ENCODE measurements around the gene TRAPPC2L. TPM values are rescaled to one million over a fixed set of nuclear protein-coding genes. Genes with fewer than 3 reads are reported as not detected.

The TRAPPC2L gene
- total RNA-seq, 2 donors from 2014 or later, result 110 TPM

DNA sequence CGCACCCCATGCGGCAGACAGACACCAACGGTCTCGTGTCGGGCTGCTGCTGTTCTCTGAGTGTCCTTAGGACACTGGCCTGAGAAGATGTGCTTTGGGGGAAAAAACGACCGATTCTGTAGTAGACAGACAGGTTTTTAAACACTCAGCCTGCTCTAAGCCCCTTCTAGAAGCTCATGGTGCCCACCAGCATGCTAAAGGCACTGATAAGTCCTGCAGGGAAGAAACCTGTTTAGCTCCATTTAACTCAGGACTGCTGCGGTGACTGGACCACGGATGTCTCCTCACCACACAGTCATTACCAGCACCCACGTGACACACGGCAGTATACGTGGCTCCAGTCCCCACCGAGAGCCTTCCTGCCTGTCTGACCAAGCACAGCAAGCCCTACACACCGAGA is 26.1 kb upstream of the TRAPPC2L start:
- Mint-ChIP-seq H3K4me1 (no peaks in the 10 kb centered on the region), H3K4me3 (no peak overlapping the region), H3K27ac (no peak overlapping the region), H3K27me3 (ENCODE audit: insufficient read depth) (no peaks in the 10 kb centered on the region), H3K9me3 (no peaks in the 10 kb centered on the region), H3K36me3 (ENCODE audit: low read depth) (peaks cover 5% of the 10 kb centered on the region)
- TF ChIP-seq, protein P1, sequence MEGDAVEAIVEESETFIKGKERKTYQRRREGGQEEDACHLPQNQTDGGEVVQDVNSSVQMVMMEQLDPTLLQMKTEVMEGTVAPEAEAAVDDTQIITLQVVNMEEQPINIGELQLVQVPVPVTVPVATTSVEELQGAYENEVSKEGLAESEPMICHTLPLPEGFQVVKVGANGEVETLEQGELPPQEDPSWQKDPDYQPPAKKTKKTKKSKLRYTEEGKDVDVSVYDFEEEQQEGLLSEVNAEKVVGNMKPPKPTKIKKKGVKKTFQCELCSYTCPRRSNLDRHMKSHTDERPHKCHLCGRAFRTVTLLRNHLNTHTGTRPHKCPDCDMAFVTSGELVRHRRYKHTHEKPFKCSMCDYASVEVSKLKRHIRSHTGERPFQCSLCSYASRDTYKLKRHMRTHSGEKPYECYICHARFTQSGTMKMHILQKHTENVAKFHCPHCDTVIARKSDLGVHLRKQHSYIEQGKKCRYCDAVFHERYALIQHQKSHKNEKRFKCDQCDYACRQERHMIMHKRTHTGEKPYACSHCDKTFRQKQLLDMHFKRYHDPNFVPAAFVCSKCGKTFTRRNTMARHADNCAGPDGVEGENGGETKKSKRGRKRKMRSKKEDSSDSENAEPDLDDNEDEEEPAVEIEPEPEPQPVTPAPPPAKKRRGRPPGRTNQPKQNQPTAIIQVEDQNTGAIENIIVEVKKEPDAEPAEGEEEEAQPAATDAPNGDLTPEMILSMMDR (conservative IDR thresholded peaks at IDR 0.05), result no peak
- H3K4me1 ChIP-seq (ENCODE audit: control insufficient read depth, insufficient read depth, low read length), result no peaks in the 10 kb centered on the region
- 93 to 95% methylated on average over 8 to 14 of the region's 14 CpGs for WGBS, 2 experiments (ENCODE audit: insufficient coverage in 1 of 2, insufficient read length in 1 of 2)
- no peaks in the 10 kb centered on the region for H3K9me3 ChIP-seq (ENCODE audit: control insufficient read depth, low read length)
- no peaks in the 10 kb centered on the region for H3K27me3 ChIP-seq (ENCODE audit: control insufficient read depth, insufficient read depth, low read length, poor library complexity, severe bottlenecking)
- no peak overlapping the region for H3K4me3 ChIP-seq (ENCODE audit: low read length)
- H3K27ac ChIP-seq (ENCODE audit: low read depth, low read length), result no peak overlapping the region
- no peaks in the 10 kb centered on the region for H3K36me3 ChIP-seq (ENCODE audit: control insufficient read depth, insufficient read depth, low read length)
- no peak overlapping the region for H3K9ac ChIP-seq (ENCODE audit: extremely low read depth, low read length, poor library complexity, severe bottlenecking)
- no peak for DNase-seq

DNA sequence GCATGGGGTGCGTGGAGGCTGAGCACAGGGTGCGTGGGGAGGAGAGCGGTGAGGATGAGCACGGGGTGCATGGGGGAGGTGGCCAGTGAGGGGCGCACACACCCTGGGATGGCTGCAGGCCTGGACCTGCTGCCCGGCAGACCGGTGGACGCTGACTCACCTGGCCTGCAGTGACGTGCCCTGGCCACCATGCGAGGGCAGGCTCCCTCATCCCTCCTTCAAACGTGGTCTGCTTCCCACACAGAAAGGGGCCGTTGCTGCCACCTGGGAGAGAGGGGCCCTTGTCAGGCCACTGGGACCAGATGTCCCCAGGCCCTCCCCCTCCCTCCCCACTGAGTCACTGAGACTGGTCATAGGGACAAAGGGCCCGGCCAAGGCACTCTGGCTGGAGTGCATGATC is 25.1 kb upstream of the TRAPPC2L start:
- Mint-ChIP-seq H3K36me3 (ENCODE audit: low read depth) (peaks cover 5% of the 10 kb centered on the region), H3K4me3 (no peak overlapping the region), H3K27ac (no peak overlapping the region), H3K4me1 (no peaks in the 10 kb centered on the region), H3K27me3 (ENCODE audit: insufficient read depth) (no peaks in the 10 kb centered on the region), H3K9me3 (no peaks in the 10 kb centered on the region)
- Histone ChIP-seq H3K9ac (ENCODE audit: extremely low read depth, low read length, poor library complexity, severe bottlenecking) (no peak overlapping the region), H3K27ac (ENCODE audit: low read depth, low read length) (no peak overlapping the region), H3K9me3 (ENCODE audit: control insufficient read depth, low read length) (no peaks in the 10 kb centered on the region), H3K36me3 (ENCODE audit: control insufficient read depth, insufficient read depth, low read length) (no peaks in the 10 kb centered on the region), H3K4me1 (ENCODE audit: control insufficient read depth, insufficient read depth, low read length) (no peaks in the 10 kb centered on the region), H3K4me3 (ENCODE audit: low read length) (no peak overlapping the region), H3K27me3 (ENCODE audit: control insufficient read depth, insufficient read depth, low read length, poor library complexity, severe bottlenecking) (no peaks in the 10 kb centered on the region)
- DNase-seq, result no peak
- WGBS, 2 experiments (ENCODE audit: insufficient coverage in 1 of 2, insufficient read length in 1 of 2), result 86 to 89% methylated on average over 8 to 13 of the region's 13 CpGs
- TF ChIP-seq, protein P1 (conservative IDR thresholded peaks at IDR 0.05), result peak; percentile 40

DNA sequence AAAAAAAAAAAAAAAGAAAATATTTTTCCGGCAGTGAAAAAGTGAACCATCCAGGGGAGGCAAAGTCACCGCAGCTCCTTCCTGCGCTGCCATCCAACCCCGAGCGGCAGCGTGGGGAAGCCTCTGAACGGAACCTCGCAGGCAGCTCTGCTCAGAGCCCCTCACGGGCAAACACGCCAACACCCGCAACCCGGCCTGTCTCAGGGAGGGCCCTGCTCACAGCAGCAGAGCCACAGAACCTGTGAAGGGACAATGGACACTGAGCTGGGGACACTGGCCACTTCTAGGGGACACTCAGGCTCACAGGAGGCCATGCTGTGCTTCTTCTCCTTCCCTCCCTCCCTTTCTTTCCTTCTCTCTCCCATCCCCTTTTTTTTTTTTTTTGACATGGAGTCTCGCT is 23.8 kb upstream of the TRAPPC2L start:
- no peaks in the 10 kb centered on the region for H3K4me1 Mint-ChIP-seq
- 95 to 100% methylated on average over 6 to 13 of the region's 13 CpGs for whole genome bisulfite sequencing, 2 experiments (ENCODE audit: insufficient coverage in 1 of 2, insufficient read length in 1 of 2)
- peaks cover 5% of the 10 kb centered on the region for H3K36me3 Mint-ChIP-seq (ENCODE audit: low read depth)
- Histone ChIP-seq H3K4me1 (ENCODE audit: control insufficient read depth, insufficient read depth, low read length) (no peaks in the 10 kb centered on the region), H3K27me3 (ENCODE audit: control insufficient read depth, insufficient read depth, low read length, poor library complexity, severe bottlenecking) (no peaks in the 10 kb centered on the region), H3K4me3 (ENCODE audit: low read length) (no peak overlapping the region), H3K36me3 (ENCODE audit: control insufficient read depth, insufficient read depth, low read length) (no peaks in the 10 kb centered on the region), H3K9ac (ENCODE audit: extremely low read depth, low read length, poor library complexity, severe bottlenecking) (no peak overlapping the region), H3K9me3 (ENCODE audit: control insufficient read depth, low read length) (no peaks in the 10 kb centered on the region), H3K27ac (ENCODE audit: low read depth, low read length) (no peak overlapping the region)
- no peak for DNase-seq
- TF ChIP-seq, protein P1 (conservative IDR thresholded peaks at IDR 0.05), result no peak
- no peaks in the 10 kb centered on the region for H3K27me3 Mint-ChIP-seq (ENCODE audit: insufficient read depth)
- no peak overlapping the region for H3K27ac Mint-ChIP-seq
- H3K4me3 Mint-ChIP-seq, result no peak overlapping the region
- no peaks in the 10 kb centered on the region for H3K9me3 Mint-ChIP-seq
